ENCODE data around the gene AOX1. TPM values are rescaled to one million over a fixed set of nuclear protein-coding genes. Genes with fewer than 3 reads are reported as not detected.
A peak's percentile ranks its signal among the peaks of the same experiment; 100 is the strongest.
"Not testable (repeated sequence)": the region's sequence is repeated elsewhere in the genome, so short reads cannot be mapped to it uniquely, and the experiment has no call there.

Gene AOX1
- total and polyA plus RNA-seq, 8 donors: 6.4 to 303 (median 10.6) TPM

DNA sequence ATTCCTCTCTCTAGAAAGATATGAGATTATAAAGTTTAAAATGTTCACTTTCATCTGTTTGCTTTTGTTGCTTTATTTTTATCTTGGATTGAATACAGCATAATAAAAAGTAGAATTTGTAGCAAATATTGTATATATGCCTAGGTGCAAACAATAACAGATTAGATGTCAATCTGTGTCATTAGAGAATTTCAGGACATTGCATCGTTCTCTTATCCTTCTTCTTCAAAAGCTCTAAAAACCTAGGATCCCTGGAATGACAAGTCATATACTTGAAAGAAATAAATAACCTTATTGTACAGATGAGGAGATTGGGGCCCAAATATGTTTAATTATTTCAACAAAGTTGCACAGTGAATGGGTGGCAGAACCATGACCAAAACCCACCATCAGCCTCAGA is 123.1 kb downstream of the AOX1 start:
- peaks cover 0 to 9% (median 5%) of the 10 kb centered on the region in 4 donors for H3K4me1 ChIP-seq
- intact Hi-C loops (cut with DNase I; ENCODE audit: low total_unique reads): loop anchor here (10.0 kb wide), 1 partner anchor 124 kb away; the partner anchor contains the start of gene AOX1
- no peak for TF ChIP-seq POLR2A (IDR thresholded peaks at IDR 0.05)
- TF ChIP-seq, protein P1, sequence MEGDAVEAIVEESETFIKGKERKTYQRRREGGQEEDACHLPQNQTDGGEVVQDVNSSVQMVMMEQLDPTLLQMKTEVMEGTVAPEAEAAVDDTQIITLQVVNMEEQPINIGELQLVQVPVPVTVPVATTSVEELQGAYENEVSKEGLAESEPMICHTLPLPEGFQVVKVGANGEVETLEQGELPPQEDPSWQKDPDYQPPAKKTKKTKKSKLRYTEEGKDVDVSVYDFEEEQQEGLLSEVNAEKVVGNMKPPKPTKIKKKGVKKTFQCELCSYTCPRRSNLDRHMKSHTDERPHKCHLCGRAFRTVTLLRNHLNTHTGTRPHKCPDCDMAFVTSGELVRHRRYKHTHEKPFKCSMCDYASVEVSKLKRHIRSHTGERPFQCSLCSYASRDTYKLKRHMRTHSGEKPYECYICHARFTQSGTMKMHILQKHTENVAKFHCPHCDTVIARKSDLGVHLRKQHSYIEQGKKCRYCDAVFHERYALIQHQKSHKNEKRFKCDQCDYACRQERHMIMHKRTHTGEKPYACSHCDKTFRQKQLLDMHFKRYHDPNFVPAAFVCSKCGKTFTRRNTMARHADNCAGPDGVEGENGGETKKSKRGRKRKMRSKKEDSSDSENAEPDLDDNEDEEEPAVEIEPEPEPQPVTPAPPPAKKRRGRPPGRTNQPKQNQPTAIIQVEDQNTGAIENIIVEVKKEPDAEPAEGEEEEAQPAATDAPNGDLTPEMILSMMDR (IDR thresholded peaks at IDR 0.05): no peak
- no peaks in the 10 kb centered on the region for H3K9me3 ChIP-seq
- DNase-seq: no peak
- 65 to 86% (median 81%) methylated on average over 1 of the region's 1 CpG for WGBS, 5 donors
- no peak overlapping the region for H3K27ac ChIP-seq
- no peaks in the 10 kb centered on the region for H3K36me3 ChIP-seq
- H3K4me3 ChIP-seq: no peak overlapping the region
- no peaks in the 10 kb centered on the region for H3K27me3 ChIP-seq

DNA sequence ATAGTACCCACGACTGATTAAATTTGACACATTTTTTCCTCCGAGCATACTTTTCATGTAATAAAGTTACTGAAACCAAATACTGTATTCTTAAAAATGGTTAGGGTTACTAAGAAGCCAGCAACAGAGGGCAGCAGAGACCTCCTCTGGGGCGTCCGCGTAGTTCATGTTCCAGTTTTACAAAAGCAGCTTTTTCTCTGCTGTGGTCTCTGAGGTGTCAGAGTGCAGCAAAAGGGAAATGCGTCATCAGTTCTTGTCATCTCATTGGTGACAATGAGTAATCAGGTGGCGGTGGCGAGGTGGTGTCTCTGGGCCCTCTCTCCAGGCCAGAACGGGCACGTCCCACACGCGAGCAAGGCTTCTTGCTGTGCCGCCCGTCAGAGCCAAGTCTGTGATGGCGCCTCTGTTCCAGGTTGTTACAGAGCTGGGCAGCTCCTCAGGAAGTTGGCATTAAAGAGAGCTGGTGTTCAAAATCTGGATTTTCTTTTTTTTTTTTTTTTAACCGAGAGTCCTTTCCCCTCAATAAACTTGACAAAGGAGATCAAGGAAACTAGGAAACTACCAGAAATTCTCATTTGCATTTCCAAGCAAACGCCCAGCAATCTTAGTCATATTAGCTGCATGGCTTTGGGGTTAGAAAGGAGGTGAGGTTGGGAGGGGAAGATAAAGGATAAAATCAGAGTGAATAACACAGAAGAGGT is 127.3 kb downstream of the AOX1 start:
- H3K27me3 ChIP-seq: no peaks in the 10 kb centered on the region
- no peaks in the 10 kb centered on the region for H3K9me3 ChIP-seq
- intact Hi-C loops (cut with DNase I; ENCODE audit: low total_unique reads): loop anchor here (10.0 kb wide), 1 partner anchor 102 kb away; the partner anchor contains the start of gene BZW1
- H3K27ac ChIP-seq: peak overlapping the region; percentile 54 to 73 (median 67)
- WGBS, 5 donors: 2 to 5% (median 4%) methylated on average over 17 of the region's 17 CpGs
- TF ChIP-seq POLR2A (IDR thresholded peaks at IDR 0.05) (peak in 1 of 4 donors; percentile 27), POLR2AphosphoS5 (IDR thresholded peaks at IDR 0.05) (peak; percentile 17 to 88 (median 86)), EP300 (IDR thresholded peaks at IDR 0.05) (no peak)
- TF ChIP-seq, protein P1 (IDR thresholded peaks at IDR 0.05): peak in 5 of 7 experiments; percentile 47 to 83 (median 68)
- DNase-seq: peak; percentile 86 to 96
- peaks cover 0 to 9% (median 5%) of the 10 kb centered on the region in 4 donors for H3K4me1 ChIP-seq
- no peaks in the 10 kb centered on the region for H3K36me3 ChIP-seq
- peak overlapping the region; percentile 25 to 46 (median 40) for H3K4me3 ChIP-seq

DNA sequence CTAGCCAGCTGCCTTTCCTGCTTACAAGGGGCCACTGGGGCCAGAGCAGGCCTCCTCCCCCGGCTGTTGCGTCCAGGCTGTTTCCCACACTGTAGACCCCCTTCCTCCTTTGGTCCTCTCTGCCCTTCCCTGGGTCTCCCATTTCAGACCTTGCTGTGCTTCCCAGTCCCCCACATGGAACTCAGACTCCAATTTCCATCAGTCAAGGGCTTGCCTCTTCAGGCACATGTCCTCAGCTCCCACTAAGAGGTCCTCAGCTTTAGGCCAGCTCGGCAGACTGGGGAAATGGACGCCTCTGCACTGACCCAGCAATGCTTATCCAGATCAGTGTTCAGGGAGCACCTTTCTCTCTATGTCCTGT is 127.9 kb downstream of the AOX1 start:
- intact Hi-C loops (cut with DNase I; ENCODE audit: low total_unique reads): loop anchor here (10.0 kb wide), 1 partner anchor 101 kb away; the partner anchor contains the start of gene BZW1
- Histone ChIP-seq H3K4me3 (peak overlapping the region in 1 of 4 donors; percentile 43), H3K36me3 (no peaks in the 10 kb centered on the region), H3K27me3 (no peaks in the 10 kb centered on the region), H3K4me1 (peaks cover 0 to 9% (median 5%) of the 10 kb centered on the region in 4 donors), H3K27ac (peak overlapping the region; percentile 39 to 73 (median 67)), H3K9me3 (no peaks in the 10 kb centered on the region)
- no peak for DNase-seq
- 83 to 95% (median 91%) methylated on average over 4 of the region's 4 CpGs for WGBS, 5 donors
- TF ChIP-seq POLR2AphosphoS5 (IDR thresholded peaks at IDR 0.05) (no peak), POLR2A (IDR thresholded peaks at IDR 0.05) (no peak), EP300 (IDR thresholded peaks at IDR 0.05) (no peak)
- TF ChIP-seq, protein P1 (IDR thresholded peaks at IDR 0.05): no peak

DNA sequence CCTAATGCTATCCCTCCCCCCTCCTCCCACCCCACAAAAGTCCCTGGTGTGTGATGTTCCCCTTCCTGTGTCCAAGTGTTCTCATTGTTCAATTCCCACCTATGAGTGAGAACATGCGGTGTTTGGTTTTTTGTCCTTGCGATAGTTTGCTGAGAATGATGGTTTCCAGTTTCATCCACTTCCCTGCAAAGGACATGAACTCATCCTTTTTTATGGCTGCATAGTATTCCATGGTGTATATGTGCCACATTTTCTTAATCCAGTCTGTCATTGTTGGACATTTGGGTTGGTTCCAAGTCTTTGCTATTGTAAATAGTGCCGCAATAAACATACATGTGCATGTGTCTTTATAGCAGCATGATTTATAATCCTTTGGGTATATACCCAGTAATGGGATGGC is 129.2 kb downstream of the AOX1 start:
- DNase-seq, H3K4me3 ChIP-seq, H3K27me3 ChIP-seq, H3K27ac ChIP-seq, H3K9me3 ChIP-seq, H3K36me3 ChIP-seq, H3K4me1 ChIP-seq: not testable (repeated sequence)
- 89 to 100% (median 98%) methylated on average over 3 of the region's 3 CpGs for WGBS, 5 donors
- intact Hi-C loops (cut with DNase I; ENCODE audit: low total_unique reads): loop anchor here (10.0 kb wide), 1 partner anchor 100 kb away; the partner anchor contains the start of gene BZW1

DNA sequence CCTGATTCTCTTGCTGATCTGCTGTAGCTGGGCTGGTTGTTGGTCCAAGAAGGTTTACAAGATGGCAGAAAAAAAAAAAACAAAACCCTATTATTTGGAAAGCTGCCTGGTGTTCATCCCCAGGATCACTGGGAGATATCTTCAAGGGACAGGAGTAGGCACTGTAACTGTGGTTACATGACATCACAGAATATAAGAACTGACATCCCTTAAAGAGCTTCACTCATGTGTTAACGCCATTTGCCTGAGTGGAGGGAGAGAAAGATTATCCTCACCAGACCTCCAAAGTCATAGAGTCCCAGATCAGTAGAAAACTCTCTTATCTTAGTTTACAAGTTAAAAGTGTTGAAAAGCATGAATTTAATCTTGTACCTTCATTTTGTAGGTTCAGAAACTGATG is 130.6 kb downstream of the AOX1 start:
- no peak for DNase-seq
- Histone ChIP-seq H3K27ac (no peak overlapping the region), H3K4me1 (peaks cover 0 to 9% (median 5%) of the 10 kb centered on the region in 4 donors), H3K27me3 (no peaks in the 10 kb centered on the region), H3K4me3 (no peak overlapping the region), H3K9me3 (no peaks in the 10 kb centered on the region), H3K36me3 (no peaks in the 10 kb centered on the region)
- no peak for TF ChIP-seq POLR2A (IDR thresholded peaks at IDR 0.05)
- no peak for TF ChIP-seq EP300 (IDR thresholded peaks at IDR 0.05)
- TF ChIP-seq, protein P1 (IDR thresholded peaks at IDR 0.05): no peak
- no peak for TF ChIP-seq POLR2AphosphoS5 (IDR thresholded peaks at IDR 0.05)
- intact Hi-C loops (cut with DNase I; ENCODE audit: low total_unique reads): loop anchor here (10.0 kb wide), 1 partner anchor 98 kb away; the partner anchor contains the start of gene BZW1
- WGBS, 5 donors: 67 to 96% (median 86%) methylated on average over 1 of the region's 1 CpG
